GM23248 (cell line): Measurements from ENCODE around the gene RAI1.

ENCODE experiments used
- EZH2 ChIP-seq: fragments of 200-600 bp; sonication (generic); IDR thresholded peaks from 2 replicates; pipeline ENCODE4 v1.6.1; 2018; ENCODE audit warnings: antibody characterized with exemption, mild to moderate bottlenecking; ENCODE audit not compliant: insufficient read depth, poor library complexity, severe bottlenecking
- EZH2phosphoT487 ChIP-seq: fragments of 200-600 bp; sonication (generic); IDR thresholded peaks from 2 replicates; pipeline ENCODE4 v1.6.1; 2018; ENCODE audit warnings: antibody characterized with exemption, moderate library complexity, mild to moderate bottlenecking, low read depth; ENCODE audit not compliant: insufficient read depth

DNA sequence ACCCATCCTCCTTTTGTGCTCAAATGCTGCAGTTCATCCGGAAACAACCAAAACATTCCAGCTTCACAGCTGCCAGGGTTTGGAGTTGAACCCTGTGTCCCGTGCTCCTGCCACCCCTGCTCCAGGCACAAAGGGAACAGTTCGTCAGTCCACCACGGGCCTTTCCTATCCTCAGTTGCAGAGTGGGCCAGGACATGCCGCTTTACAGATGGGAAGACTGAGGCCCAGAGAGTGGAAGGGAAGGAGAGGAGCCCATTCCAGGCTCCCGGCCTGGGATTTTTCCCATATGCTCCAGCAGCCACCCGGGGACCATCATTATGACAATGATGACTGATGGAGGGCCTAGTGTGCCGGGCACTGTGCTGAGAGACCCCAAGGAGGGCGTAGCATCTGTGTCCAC lies 27.6 kb downstream of the RAI1 start:
- TF ChIP-seq EZH2phosphoT487, result no peak
- TF ChIP-seq EZH2, result no peak
